ENCODE results near the gene DYNLL1.

Gene DYNLL1

DNA sequence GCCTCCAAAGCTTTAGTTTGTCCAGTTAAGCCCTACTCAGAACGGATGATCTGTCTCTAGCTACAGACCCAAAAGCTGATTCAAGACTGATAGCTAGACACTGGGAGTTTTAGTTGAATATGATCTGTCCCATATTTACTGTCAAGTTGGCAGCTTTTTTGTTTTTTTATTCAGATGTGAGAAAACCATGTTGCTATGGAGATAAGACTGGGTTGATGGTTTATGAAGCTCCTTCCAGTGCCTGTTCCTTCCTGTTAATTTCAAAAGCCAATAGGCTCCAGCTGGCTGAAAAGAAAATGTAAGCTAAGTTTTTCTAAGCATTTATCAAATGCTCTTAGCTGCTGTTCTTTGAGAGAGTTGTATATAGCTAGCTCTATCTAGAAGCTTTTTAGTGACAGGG, 4.7 kb downstream of the DYNLL1 start:
- peaks cover 29% of the 10 kb centered on the region for H3K79me2 ChIP-seq (ENCODE audit: insufficient read depth, low read length)
- H3K4me3 ChIP-seq (ENCODE audit: low read depth in 1 of 2, low read length in 2 of 2) = no peak overlapping the region
- H2AFZ ChIP-seq (ENCODE audit: low read depth, low read length) = no peak overlapping the region
- DNase-seq = no peak
- H3K27ac ChIP-seq (ENCODE audit: low read length) = no peak overlapping the region
- H3K9me3 ChIP-seq (ENCODE audit: insufficient read depth, low read length, severe bottlenecking) = no peaks in the 10 kb centered on the region
- H3K4me1 ChIP-seq (ENCODE audit: insufficient read depth, low read length) = peaks cover 13% of the 10 kb centered on the region
- TF ChIP-seq CTCF (IDR thresholded peaks at IDR 0.05; ENCODE audit: borderline replicate concordance, extremely low read depth, low read length, poor library complexity, severe bottlenecking) (no peak), EZH2 (IDR thresholded peaks at IDR 0.05; ENCODE audit: borderline replicate concordance, low read depth, low read length, severe bottlenecking) (no peak)
- no peaks in the 10 kb centered on the region for H3K27me3 ChIP-seq (ENCODE audit: insufficient read depth, low read length, poor library complexity)
- no peak overlapping the region for H3K4me2 ChIP-seq (ENCODE audit: insufficient read depth, low read length)
- no peak overlapping the region for H3K9ac ChIP-seq (ENCODE audit: low read depth, low read length)
- ATAC-seq (ENCODE audit: insufficient read depth, low read depth) = no peak
- peaks cover 52% of the 10 kb centered on the region for H3K36me3 ChIP-seq (ENCODE audit: insufficient read depth, low read length)
- peaks cover 25% of the 10 kb centered on the region for H4K20me1 ChIP-seq (ENCODE audit: insufficient read depth, low read length)

- Histone ChIP-seq H3K9me3 (ENCODE audit: insufficient read depth, low read length, severe bottlenecking) (no peaks in the 10 kb centered on the region), H3K4me3 (ENCODE audit: low read depth in 1 of 2, low read length in 2 of 2) (no peak overlapping the region), H3K27me3 (ENCODE audit: insufficient read depth, low read length, poor library complexity) (no peaks in the 10 kb centered on the region), H3K4me1 (ENCODE audit: insufficient read depth, low read length) (no peaks in the 10 kb centered on the region), H4K20me1 (ENCODE audit: insufficient read depth, low read length) (no peaks in the 10 kb centered on the region), H3K27ac (ENCODE audit: low read length) (no peak overlapping the region), H2AFZ (ENCODE audit: low read depth, low read length) (no peak overlapping the region), H3K4me2 (ENCODE audit: insufficient read depth, low read length) (no peak overlapping the region), H3K79me2 (ENCODE audit: insufficient read depth, low read length) (no peaks in the 10 kb centered on the region), H3K36me3 (ENCODE audit: insufficient read depth, low read length) (peaks cover 51% of the 10 kb centered on the region), H3K9ac (ENCODE audit: low read depth, low read length) (no peak overlapping the region)
- ATAC-seq (ENCODE audit: insufficient read depth, low read depth) (no peak), DNase-seq (no peak)
- no peak for TF ChIP-seq EZH2 (IDR thresholded peaks at IDR 0.05; ENCODE audit: borderline replicate concordance, low read depth, low read length, severe bottlenecking)
- TF ChIP-seq CTCF (IDR thresholded peaks at IDR 0.05; ENCODE audit: borderline replicate concordance, extremely low read depth, low read length, poor library complexity, severe bottlenecking) = no peak
Observed at GRCh38 chr12:120504587-120504986, 8.7 kb downstream of the DYNLL1 start.

DNA sequence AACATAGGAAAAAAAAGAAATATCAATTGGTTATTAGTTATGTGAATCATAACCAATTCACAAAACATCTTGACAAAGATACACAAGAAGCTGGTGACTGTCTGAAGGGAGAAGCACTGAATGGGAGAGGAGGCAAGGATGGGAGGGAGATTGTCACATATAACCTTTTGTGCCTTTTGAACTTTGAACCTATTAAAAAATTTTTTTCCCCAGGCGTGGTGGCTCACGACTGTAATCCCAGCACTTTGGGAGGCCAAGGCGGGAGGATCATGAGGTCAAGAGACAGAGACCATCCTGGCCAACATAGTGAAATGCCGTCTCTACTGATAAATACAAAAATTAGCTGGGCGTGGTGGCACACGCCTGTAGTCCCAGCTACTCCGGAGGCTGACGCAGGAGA, 12.6 kb downstream of the DYNLL1 start:
- H3K4me2 ChIP-seq (ENCODE audit: insufficient read depth, low read length) = no peak overlapping the region
- H2AFZ ChIP-seq (ENCODE audit: low read depth, low read length) = no peak overlapping the region
- no peaks in the 10 kb centered on the region for H3K79me2 ChIP-seq (ENCODE audit: insufficient read depth, low read length)
- no peaks in the 10 kb centered on the region for H4K20me1 ChIP-seq (ENCODE audit: insufficient read depth, low read length)
- no peaks in the 10 kb centered on the region for H3K27me3 ChIP-seq (ENCODE audit: insufficient read depth, low read length, poor library complexity)
- no peaks in the 10 kb centered on the region for H3K9me3 ChIP-seq (ENCODE audit: insufficient read depth, low read length, severe bottlenecking)
- H3K4me3 ChIP-seq (ENCODE audit: low read depth in 1 of 2, low read length in 2 of 2) = no peak overlapping the region
- H3K9ac ChIP-seq (ENCODE audit: low read depth, low read length) = no peak overlapping the region
- ATAC-seq (ENCODE audit: insufficient read depth, low read depth) (no peak), DNase-seq (no peak)
- peaks cover 52% of the 10 kb centered on the region for H3K36me3 ChIP-seq (ENCODE audit: insufficient read depth, low read length)
- no peaks in the 10 kb centered on the region for H3K4me1 ChIP-seq (ENCODE audit: insufficient read depth, low read length)
- H3K27ac ChIP-seq (ENCODE audit: low read length) = no peak overlapping the region
- no peak for TF ChIP-seq EZH2 (IDR thresholded peaks at IDR 0.05; ENCODE audit: borderline replicate concordance, low read depth, low read length, severe bottlenecking)
- no peak for TF ChIP-seq CTCF (IDR thresholded peaks at IDR 0.05; ENCODE audit: borderline replicate concordance, extremely low read depth, low read length, poor library complexity, severe bottlenecking)

DNA sequence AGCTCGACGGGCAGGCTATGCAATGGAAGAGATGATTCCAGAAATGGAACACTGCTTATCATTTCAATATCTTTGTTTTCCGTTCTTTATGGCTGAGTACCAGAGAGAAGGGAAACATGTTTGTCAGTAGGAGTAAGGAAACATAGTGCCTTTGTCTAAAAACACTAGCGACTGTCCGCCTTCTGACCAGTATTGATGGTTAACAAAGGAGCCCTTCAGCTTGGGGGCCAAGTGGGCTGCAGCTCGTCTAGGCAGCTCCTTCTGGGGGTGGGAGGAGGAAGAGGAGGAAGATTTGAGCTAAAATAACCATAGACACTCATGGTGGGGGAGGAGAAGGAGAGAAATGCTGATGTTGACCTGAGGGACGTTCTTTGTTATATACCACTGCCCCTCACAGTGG, 18.1 kb downstream of the DYNLL1 start:
- ATAC-seq (ENCODE audit: insufficient read depth, low read depth) (no peak), DNase-seq (no peak)
- H3K79me2 ChIP-seq (ENCODE audit: insufficient read depth, low read length) = no peaks in the 10 kb centered on the region
- no peak overlapping the region for H3K4me2 ChIP-seq (ENCODE audit: insufficient read depth, low read length)
- H3K4me1 ChIP-seq (ENCODE audit: insufficient read depth, low read length) = no peaks in the 10 kb centered on the region
- TF ChIP-seq CTCF (IDR thresholded peaks at IDR 0.05; ENCODE audit: borderline replicate concordance, extremely low read depth, low read length, poor library complexity, severe bottlenecking) (no peak), EZH2 (IDR thresholded peaks at IDR 0.05; ENCODE audit: borderline replicate concordance, low read depth, low read length, severe bottlenecking) (no peak)
- H3K27me3 ChIP-seq (ENCODE audit: insufficient read depth, low read length, poor library complexity) = no peaks in the 10 kb centered on the region
- H3K9me3 ChIP-seq (ENCODE audit: insufficient read depth, low read length, severe bottlenecking) = no peaks in the 10 kb centered on the region
- no peak overlapping the region for H3K4me3 ChIP-seq (ENCODE audit: low read depth in 1 of 2, low read length in 2 of 2)
- H4K20me1 ChIP-seq (ENCODE audit: insufficient read depth, low read length) = no peaks in the 10 kb centered on the region
- no peak overlapping the region for H3K27ac ChIP-seq (ENCODE audit: low read length)
- peaks cover 55% of the 10 kb centered on the region for H3K36me3 ChIP-seq (ENCODE audit: insufficient read depth, low read length)
- H2AFZ ChIP-seq (ENCODE audit: low read depth, low read length) = no peak overlapping the region
- no peak overlapping the region for H3K9ac ChIP-seq (ENCODE audit: low read depth, low read length)
